HCT116 (cell line): ENCODE data around the gene IFNL3. TPM values are rescaled to one million over a fixed set of nuclear protein-coding genes. Genes with fewer than 3 reads are reported as not detected.

Experiments
- ATAC-seq: fragments of 200-7000 bp; cut with Tn5 transposase; 2 replicates; pipeline ENCODE4 v1.9.1; 2020; ENCODE audit warnings: mild to moderate bottlenecking, moderate library complexity
- BruUV-seq: library from RNA; stranded (reverse); fragments of 400-500 nt; replicated peaks from 2 replicates; lab custom pipeline; 2021; lab: Mats Ljungman, UMichigan
- CTCF ChIA-PET: fragments of 300-600 bp; sonication (Branson Sonifier 250); formaldehyde crosslinking; loops from one replicate; lab custom pipeline; 2021; ENCODE audit warnings: antibody characterized with exemption; lab: Charles Lee
- POLR2A ChIA-PET: fragments of 300-600, 350-600 bp; sonication (Branson Sonifier 250); formaldehyde crosslinking; loops from one replicate; lab custom pipeline; 2021; ENCODE audit warnings: antibody characterized with exemption; lab: Charles Lee
- RAD21 ChIA-PET, 2 experiments: fragments of 300-600 bp; sonication (Branson Sonifier 250); formaldehyde crosslinking; loops; one replicate each; lab custom pipeline; 2023; ENCODE audit warnings: low total read pairs in 2 of 2; ENCODE audit not compliant: uncharacterized antibody in 2 of 2, unreplicated experiment in 2 of 2, low non-redundant PET in 1 of 2; lab: Charles Lee
- DNase-seq: peaks from one replicate; pipeline ENCODE4 v3.0.0-alpha.2; 2010; ENCODE audit warnings: low read depth, low spot score
- H2AFZ ChIP-seq: fragments of 200-600 bp; shearing (Covaris generic), sonication (generic); 2 replicates; pipeline ENCODE4 v1.6.1; 2017; ENCODE audit warnings: low read depth, mixed run types, mixed read lengths, antibody characterized with exemption, low read length; ENCODE audit not compliant: poor library complexity, severe bottlenecking
- H3K27ac ChIP-seq: 2 replicates; pipeline ENCODE4 v1.5.1; 2012; ENCODE audit warnings: low read depth, low read length
- H3K27me3 ChIP-seq: fragments of 200-600 bp; sonication (generic); 2 replicates; pipeline ENCODE4 v1.6.1; 2016; ENCODE audit warnings: mixed run types, low read length, mixed read lengths; ENCODE audit not compliant: insufficient read depth
- H3K36me3 ChIP-seq, 2 experiments: fragments of 200-500 bp in 1 of 2; fragments of 200-600 bp in 1 of 2; sonication (Bioruptor generic) in 1 of 2; sonication (generic) in 1 of 2; 2 replicates each; pipeline versions ENCODE4 v1.5.1 to v1.6.1; 2014 to 2016; ENCODE audit warnings: low read length in 2 of 2, inconsistent platforms in 1 of 2, mixed read lengths in 1 of 2, mixed run types in 1 of 2; ENCODE audit not compliant: insufficient read depth in 2 of 2, control insufficient read depth in 1 of 2
- H3K4me1 ChIP-seq, 2 experiments: fragments of 200-600 bp in 1 of 2; sonication (generic) in 1 of 2; 2 replicates each; pipeline versions ENCODE4 v1.5.1 to v1.6.1; 2012 to 2017; ENCODE audit warnings: low read length in 2 of 2, inconsistent platforms in 1 of 2, mild to moderate bottlenecking in 1 of 2, mixed read lengths in 1 of 2, mixed run types in 1 of 2, moderate library complexity in 1 of 2; ENCODE audit not compliant: insufficient read depth in 2 of 2, control insufficient read depth in 1 of 2
- H3K4me2 ChIP-seq: fragments of 200-600 bp; sonication (generic); 2 replicates; pipeline ENCODE4 v1.6.1; 2017; ENCODE audit warnings: mixed run types, low read length, mixed read lengths
- H3K4me3 ChIP-seq, 2 experiments: fragments of 200-600 bp in 1 of 2; sonication (generic) in 1 of 2; replicated peaks in 1 of 2; 2 replicates each; pipeline ENCODE4 v1.5.1; 2011 to 2016; ENCODE audit warnings: low read length in 2 of 2, control low read depth in 1 of 2, low read depth in 1 of 2, mild to moderate bottlenecking in 1 of 2, mixed read lengths in 1 of 2, mixed run types in 1 of 2
- H3K79me2 ChIP-seq: fragments of 200-600 bp; sonication (generic); 2 replicates; pipeline ENCODE4 v1.6.1; 2017; ENCODE audit warnings: mild to moderate bottlenecking, mixed run types, low read length, moderate library complexity, mixed read lengths; ENCODE audit not compliant: insufficient read depth
- H3K9ac ChIP-seq: fragments of 200-600 bp; sonication (generic); 2 replicates; pipeline ENCODE4 v1.6.1; 2016; ENCODE audit warnings: low read length, mixed read lengths
- H3K9me2 ChIP-seq: fragments of 200-600 bp; sonication (generic), shearing (Covaris generic); 2 replicates; pipeline ENCODE4 v1.6.1; 2017; ENCODE audit warnings: mixed run types, mild to moderate bottlenecking, moderate library complexity; ENCODE audit not compliant: insufficient read depth
- H3K9me3 ChIP-seq, 2 experiments: fragments of 200-500 bp in 1 of 2; fragments of 200-600 bp in 1 of 2; sonication (Bioruptor generic) in 1 of 2; sonication (generic) in 1 of 2; 2 replicates each; pipeline ENCODE4 v1.6.1; 2014 to 2017; ENCODE audit warnings: low read length in 2 of 2, mixed read lengths in 2 of 2, inconsistent platforms in 1 of 2, low read depth in 1 of 2, mild to moderate bottlenecking in 1 of 2, mixed run types in 1 of 2, moderate library complexity in 1 of 2; ENCODE audit not compliant: control insufficient read depth in 1 of 2, insufficient read depth in 1 of 2
- H4K20me1 ChIP-seq: fragments of 200-600 bp; sonication (generic), shearing (Covaris generic); 2 replicates; pipeline ENCODE4 v1.6.1; 2017; ENCODE audit warnings: mixed run types, mild to moderate bottlenecking, moderate library complexity; ENCODE audit not compliant: insufficient read depth
- CBX3 ChIP-seq: IDR thresholded peaks from 2 replicates; pipeline ENCODE4 v1.6.1; 2012; ENCODE audit warnings: low read depth
- CEBPB ChIP-seq: IDR thresholded peaks from 2 replicates; pipeline ENCODE4 v1.6.1; 2012; ENCODE audit warnings: low read depth
- EGR1 ChIP-seq: IDR thresholded peaks from 2 replicates; pipeline ENCODE4 v1.6.1; 2012; ENCODE audit warnings: low read depth
- ELF1 ChIP-seq: IDR thresholded peaks from 2 replicates; pipeline ENCODE4 v1.6.1; 2012; ENCODE audit warnings: low read depth, borderline replicate concordance
- EZH2 ChIP-seq: fragments of 200-600 bp; sonication (generic); IDR thresholded peaks from 2 replicates; pipeline ENCODE4 v1.6.1; 2017; ENCODE audit warnings: antibody characterized with exemption, mixed run types
- EZH2phosphoT487 ChIP-seq: fragments of 200-600 bp; IDR thresholded peaks from 2 replicates; pipeline ENCODE4 v1.6.1; 2018; ENCODE audit warnings: antibody characterized with exemption, borderline replicate concordance
- FOSL1 ChIP-seq: IDR thresholded peaks from 2 replicates; pipeline ENCODE4 v1.6.1; 2012; ENCODE audit warnings: low read depth
- MAX ChIP-seq: IDR thresholded peaks from 2 replicates; pipeline ENCODE4 v1.6.1; 2012
- POLR2A ChIP-seq: IDR thresholded peaks from 2 replicates; pipeline ENCODE4 v1.7.0; 2011; ENCODE audit warnings: borderline replicate concordance; ENCODE audit not compliant: insufficient read depth, insufficient read length; ENCODE audit errors: extremely low read depth
- RAD21 ChIP-seq: IDR thresholded peaks from 2 replicates; pipeline ENCODE4 v1.6.1; 2012; ENCODE audit warnings: low read depth, mild to moderate bottlenecking
- SIN3A ChIP-seq: IDR thresholded peaks from 2 replicates; pipeline ENCODE4 v1.6.1; 2012; ENCODE audit warnings: low read depth
- SRF ChIP-seq: IDR thresholded peaks from 2 replicates; pipeline ENCODE4 v1.6.1; 2012; ENCODE audit warnings: low read depth
- TCF7L2 ChIP-seq: IDR thresholded peaks from 2 replicates; pipeline ENCODE4 v1.7.0; 2011; ENCODE audit warnings: borderline replicate concordance, inconsistent platforms; ENCODE audit not compliant: insufficient read depth, insufficient read length; ENCODE audit errors: extremely low read depth
- ZFX ChIP-seq: fragments of 450-650 bp; IDR thresholded peaks from 2 replicates; pipeline ENCODE4 v1.6.1; 2017
- intact Hi-C: fragments of 100-400 bp; cut with micrococcal nuclease; formaldehyde crosslinking; loops from 2 replicates; pipeline ENCODE4 v1.10.0; 2022
- total RNA-seq: library from RNA; stranded (reverse); gene quantifications from one replicate; pipeline ENCODE4 v1.2.1, GENCODE V29; 2021; ENCODE audit not compliant: unreplicated experiment
- TF ChIP-seq, protein P1 (sequence below): IDR thresholded peaks from 2 replicates; pipeline ENCODE4 v1.6.1; 2011; ENCODE audit warnings: mild to moderate bottlenecking, low read length, moderate library complexity; ENCODE audit not compliant: insufficient replicate concordance; ENCODE audit errors: extremely low read depth
- TF ChIP-seq, protein P2 (sequence below), 3 experiments: fragments of 200-600 bp in 1 of 3; sonication (generic) in 1 of 3; IDR thresholded peaks in 2 of 3; conservative IDR thresholded peaks in 1 of 3; 2 replicates each; pipeline ENCODE4 v1.5.1; 2012 to 2017; ENCODE audit warnings: low read depth in 2 of 3, low read length in 2 of 3, antibody characterized with exemption in 1 of 3, borderline replicate concordance in 1 of 3, control low read depth in 1 of 3, mild to moderate bottlenecking in 1 of 3, mixed read lengths in 1 of 3, mixed run types in 1 of 3, moderate library complexity in 1 of 3; ENCODE audit not compliant: insufficient read depth in 1 of 3

IFNL3 gene
- total RNA-seq, 1 experiment from 2014 or later, result not detected

DNA sequence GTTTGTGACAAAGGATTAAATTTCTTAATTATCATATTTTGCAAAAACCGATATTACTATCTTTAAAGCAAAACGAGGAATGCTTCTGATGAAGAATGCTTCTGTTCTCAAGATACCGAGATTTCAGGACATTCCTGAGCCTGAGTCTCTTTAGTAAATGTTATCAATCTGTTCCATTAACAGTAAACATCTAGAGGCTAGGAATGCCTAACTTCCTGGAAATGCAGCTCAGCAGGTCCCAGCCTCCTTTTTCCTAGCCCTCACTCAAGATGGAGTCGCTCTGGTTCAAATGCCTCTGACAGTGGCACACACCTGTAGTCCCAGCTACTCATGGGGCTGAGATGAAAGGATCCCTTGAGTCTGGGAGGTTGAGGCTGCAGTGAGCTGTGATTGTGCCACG lies 6.3 kb upstream of the IFNL3 start (continued):
- TF ChIP-seq, protein P1, sequence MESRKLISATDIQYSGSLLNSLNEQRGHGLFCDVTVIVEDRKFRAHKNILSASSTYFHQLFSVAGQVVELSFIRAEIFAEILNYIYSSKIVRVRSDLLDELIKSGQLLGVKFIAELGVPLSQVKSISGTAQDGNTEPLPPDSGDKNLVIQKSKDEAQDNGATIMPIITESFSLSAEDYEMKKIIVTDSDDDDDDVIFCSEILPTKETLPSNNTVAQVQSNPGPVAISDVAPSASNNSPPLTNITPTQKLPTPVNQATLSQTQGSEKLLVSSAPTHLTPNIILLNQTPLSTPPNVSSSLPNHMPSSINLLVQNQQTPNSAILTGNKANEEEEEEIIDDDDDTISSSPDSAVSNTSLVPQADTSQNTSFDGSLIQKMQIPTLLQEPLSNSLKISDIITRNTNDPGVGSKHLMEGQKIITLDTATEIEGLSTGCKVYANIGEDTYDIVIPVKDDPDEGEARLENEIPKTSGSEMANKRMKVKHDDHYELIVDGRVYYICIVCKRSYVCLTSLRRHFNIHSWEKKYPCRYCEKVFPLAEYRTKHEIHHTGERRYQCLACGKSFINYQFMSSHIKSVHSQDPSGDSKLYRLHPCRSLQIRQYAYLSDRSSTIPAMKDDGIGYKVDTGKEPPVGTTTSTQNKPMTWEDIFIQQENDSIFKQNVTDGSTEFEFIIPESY, result no peak
- no peak for TF ChIP-seq SIN3A
- TF ChIP-seq EZH2, result no peak
- TF ChIP-seq CEBPB, result no peak
- no peak for TF ChIP-seq POLR2A
- no peak for TF ChIP-seq ELF1
- TF ChIP-seq, protein P2, sequence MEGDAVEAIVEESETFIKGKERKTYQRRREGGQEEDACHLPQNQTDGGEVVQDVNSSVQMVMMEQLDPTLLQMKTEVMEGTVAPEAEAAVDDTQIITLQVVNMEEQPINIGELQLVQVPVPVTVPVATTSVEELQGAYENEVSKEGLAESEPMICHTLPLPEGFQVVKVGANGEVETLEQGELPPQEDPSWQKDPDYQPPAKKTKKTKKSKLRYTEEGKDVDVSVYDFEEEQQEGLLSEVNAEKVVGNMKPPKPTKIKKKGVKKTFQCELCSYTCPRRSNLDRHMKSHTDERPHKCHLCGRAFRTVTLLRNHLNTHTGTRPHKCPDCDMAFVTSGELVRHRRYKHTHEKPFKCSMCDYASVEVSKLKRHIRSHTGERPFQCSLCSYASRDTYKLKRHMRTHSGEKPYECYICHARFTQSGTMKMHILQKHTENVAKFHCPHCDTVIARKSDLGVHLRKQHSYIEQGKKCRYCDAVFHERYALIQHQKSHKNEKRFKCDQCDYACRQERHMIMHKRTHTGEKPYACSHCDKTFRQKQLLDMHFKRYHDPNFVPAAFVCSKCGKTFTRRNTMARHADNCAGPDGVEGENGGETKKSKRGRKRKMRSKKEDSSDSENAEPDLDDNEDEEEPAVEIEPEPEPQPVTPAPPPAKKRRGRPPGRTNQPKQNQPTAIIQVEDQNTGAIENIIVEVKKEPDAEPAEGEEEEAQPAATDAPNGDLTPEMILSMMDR (IDR thresholded peaks at IDR 0.05 in 2 of 3, conservative IDR thresholded peaks at IDR 0.05 in 1 of 3; ENCODE audit: borderline replicate concordance in 1 of 3, insufficient read depth in 1 of 3, low read depth in 2 of 3, low read length in 2 of 3), result no peak
- no peak for TF ChIP-seq EGR1
- TF ChIP-seq CBX3, result no peak
- no peak for TF ChIP-seq FOSL1

DNA sequence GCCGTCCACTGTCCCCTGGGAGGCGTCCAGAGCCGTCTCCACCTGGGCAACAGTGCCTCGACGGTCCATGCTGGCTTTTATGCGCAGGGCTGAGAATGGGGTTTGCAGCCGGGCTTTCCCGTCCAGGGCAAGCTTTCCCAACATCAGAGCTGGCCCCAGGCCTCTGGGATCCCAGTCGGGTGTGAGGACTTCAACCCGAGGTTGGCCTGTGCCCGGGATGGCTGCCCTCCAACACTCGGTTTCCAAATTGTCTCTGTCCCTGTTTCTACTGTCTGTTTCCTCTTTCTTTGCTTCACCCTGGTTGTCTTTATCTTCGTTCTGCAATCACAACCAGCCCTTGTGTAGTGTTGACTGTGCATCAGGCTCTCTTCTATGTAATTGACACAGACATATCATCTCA lies 4.0 kb upstream of the IFNL3 start, which contains the start of gene IFNL4:
Gene IFNL4 (minus strand): TSS at position 51 of the 400 bp plus-strand sequence.
- H4K20me1 ChIP-seq, result no peaks in the 10 kb centered on the region
- DNase-seq (no peak), ATAC-seq (no peak)
- POLR2A ChIA-PET, result no interaction called here
- CTCF ChIA-PET, result no interaction called here
- TF ChIP-seq CBX3 (no peak), EZH2 (no peak), SRF (no peak), EZH2phosphoT487 (no peak), MAX (no peak), RAD21 (no peak), POLR2A (no peak), ELF1 (no peak), EGR1 (no peak), FOSL1 (no peak), ZFX (no peak), TCF7L2 (no peak)
- TF ChIP-seq, protein P1, result no peak
- TF ChIP-seq, all 23 proteins: peak for 0
- Histone ChIP-seq H3K27ac (no peak within 1 kb of the TSS), H3K4me1 (no peaks in the 10 kb centered on the region), H3K9me2 (no peaks in the 10 kb centered on the region), H3K9me3 (no peaks in the 10 kb centered on the region), H3K27me3 (no peaks in the 10 kb centered on the region), H3K79me2 (no peaks in the 10 kb centered on the region), H3K4me2 (no peak within 1 kb of the TSS), H3K4me3 (no peak within 1 kb of the TSS), H3K36me3 (no peaks in the 10 kb centered on the region), H3K9ac (no peak within 1 kb of the TSS), H2AFZ (no peak within 1 kb of the TSS)
- BruUV-seq, result no TSS peak
- RAD21 ChIA-PET, result no interaction called here
- intact Hi-C loops, result no loop called here
